Calu3 (cell line): Measurements from ENCODE around the gene ROS1. TPM values are rescaled to one million over a fixed set of nuclear protein-coding genes. Genes with fewer than 3 reads are reported as not detected.

Experiments used
- BruUV-seq: library from RNA; stranded (reverse); fragments of 400-500 nt; replicated peaks from 2 replicates; lab custom pipeline; 2021; lab: Mats Ljungman, UMichigan
- CTCF ChIA-PET: fragments of 300-600 bp; sonication (Branson Sonifier 250); formaldehyde crosslinking; loops from one replicate; lab custom pipeline; 2022; ENCODE audit warnings: antibody characterized with exemption; lab: Charles Lee
- DNase-seq: peaks from one replicate; pipeline ENCODE4 v3.0.0; 2022
- H3K27ac Mint-ChIP-seq: one replicate; pipeline ENCODE4 v1.8.0; 2022; ENCODE audit warnings: mixed read lengths; ENCODE audit not compliant: unreplicated experiment
- H3K27me3 Mint-ChIP-seq: one replicate; pipeline ENCODE4 v1.8.0; 2022; ENCODE audit warnings: mixed read lengths; ENCODE audit not compliant: unreplicated experiment
- H3K36me3 Mint-ChIP-seq: one replicate; pipeline ENCODE4 v1.8.0; 2022; ENCODE audit warnings: mild to moderate bottlenecking, moderate library complexity, mixed read lengths; ENCODE audit not compliant: insufficient read depth, unreplicated experiment
- H3K4me1 Mint-ChIP-seq: one replicate; pipeline ENCODE4 v1.8.0; 2022; ENCODE audit warnings: mild to moderate bottlenecking, low read depth, mixed read lengths; ENCODE audit not compliant: unreplicated experiment
- H3K4me3 Mint-ChIP-seq: one replicate; pipeline ENCODE4 v1.8.0; 2022; ENCODE audit warnings: mild to moderate bottlenecking, low read depth, moderate library complexity, mixed read lengths; ENCODE audit not compliant: unreplicated experiment
- H3K9me3 Mint-ChIP-seq: one replicate; pipeline ENCODE4 v1.8.0; 2022; ENCODE audit warnings: low read depth, mixed read lengths; ENCODE audit not compliant: unreplicated experiment
- intact Hi-C: fragments of 100-400 bp; cut with micrococcal nuclease; formaldehyde crosslinking; loops from one replicate; pipeline ENCODE4 v1.10.0; 2022; ENCODE audit not compliant: unreplicated experiment
- total RNA-seq: library from RNA; stranded (reverse); gene quantifications from 2 replicates; pipeline ENCODE4 v1.2.3, GENCODE V29; 2022
- TF ChIP-seq, protein P1 (sequence below): fragments of 200-600 bp; IDR thresholded peaks from one replicate; pipeline ENCODE4 v1.8.0; 2022; ENCODE audit warnings: antibody characterized with exemption; ENCODE audit not compliant: unreplicated experiment

ROS1 gene
- total RNA-seq, 1 experiment from 2014 or later, result 8.1 TPM

DNA sequence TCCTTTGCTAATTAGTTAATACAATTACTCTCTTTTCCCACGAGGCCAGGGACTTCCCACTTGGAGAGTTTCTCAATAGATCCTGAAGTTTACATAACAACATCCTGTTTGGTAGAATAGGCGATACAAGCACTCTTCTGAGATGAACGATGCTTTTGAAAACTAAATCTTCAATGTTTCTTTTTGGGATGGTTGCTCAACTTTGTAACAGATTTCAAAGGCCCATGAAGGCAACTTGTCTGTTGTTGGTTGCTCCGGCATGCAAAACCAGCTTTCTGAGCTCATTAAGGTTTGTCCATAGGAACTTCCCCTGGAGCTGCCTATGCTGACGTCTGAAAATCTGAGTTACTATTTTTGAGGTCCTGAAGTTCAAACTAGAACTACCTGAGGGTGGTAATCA, 25.9 kb upstream of the ROS1 start:
- H3K9me3 Mint-ChIP-seq, result no peaks in the 10 kb centered on the region
- no peak overlapping the region for H3K4me3 Mint-ChIP-seq
- no peaks in the 10 kb centered on the region for H3K36me3 Mint-ChIP-seq
- CTCF ChIA-PET, result interaction anchor here (0.9 to 1.2 kb wide), 2 partner anchors 30 to 32 kb away, joined by 3 to 8 read pairs; no protein-coding TSS in a partner anchor
- H3K27me3 Mint-ChIP-seq, result no peaks in the 10 kb centered on the region
- BruUV-seq, result no TSS peak
- peaks cover 45% of the 10 kb centered on the region for H3K4me1 Mint-ChIP-seq
- H3K27ac Mint-ChIP-seq, result no peak overlapping the region
- TF ChIP-seq, protein P1, sequence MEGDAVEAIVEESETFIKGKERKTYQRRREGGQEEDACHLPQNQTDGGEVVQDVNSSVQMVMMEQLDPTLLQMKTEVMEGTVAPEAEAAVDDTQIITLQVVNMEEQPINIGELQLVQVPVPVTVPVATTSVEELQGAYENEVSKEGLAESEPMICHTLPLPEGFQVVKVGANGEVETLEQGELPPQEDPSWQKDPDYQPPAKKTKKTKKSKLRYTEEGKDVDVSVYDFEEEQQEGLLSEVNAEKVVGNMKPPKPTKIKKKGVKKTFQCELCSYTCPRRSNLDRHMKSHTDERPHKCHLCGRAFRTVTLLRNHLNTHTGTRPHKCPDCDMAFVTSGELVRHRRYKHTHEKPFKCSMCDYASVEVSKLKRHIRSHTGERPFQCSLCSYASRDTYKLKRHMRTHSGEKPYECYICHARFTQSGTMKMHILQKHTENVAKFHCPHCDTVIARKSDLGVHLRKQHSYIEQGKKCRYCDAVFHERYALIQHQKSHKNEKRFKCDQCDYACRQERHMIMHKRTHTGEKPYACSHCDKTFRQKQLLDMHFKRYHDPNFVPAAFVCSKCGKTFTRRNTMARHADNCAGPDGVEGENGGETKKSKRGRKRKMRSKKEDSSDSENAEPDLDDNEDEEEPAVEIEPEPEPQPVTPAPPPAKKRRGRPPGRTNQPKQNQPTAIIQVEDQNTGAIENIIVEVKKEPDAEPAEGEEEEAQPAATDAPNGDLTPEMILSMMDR, result no peak
- intact Hi-C loops, result loop anchor here (2.0 kb wide), 1 partner anchor 99 kb away; no protein-coding TSS in a partner anchor
- DNase-seq, result no peak

DNA sequence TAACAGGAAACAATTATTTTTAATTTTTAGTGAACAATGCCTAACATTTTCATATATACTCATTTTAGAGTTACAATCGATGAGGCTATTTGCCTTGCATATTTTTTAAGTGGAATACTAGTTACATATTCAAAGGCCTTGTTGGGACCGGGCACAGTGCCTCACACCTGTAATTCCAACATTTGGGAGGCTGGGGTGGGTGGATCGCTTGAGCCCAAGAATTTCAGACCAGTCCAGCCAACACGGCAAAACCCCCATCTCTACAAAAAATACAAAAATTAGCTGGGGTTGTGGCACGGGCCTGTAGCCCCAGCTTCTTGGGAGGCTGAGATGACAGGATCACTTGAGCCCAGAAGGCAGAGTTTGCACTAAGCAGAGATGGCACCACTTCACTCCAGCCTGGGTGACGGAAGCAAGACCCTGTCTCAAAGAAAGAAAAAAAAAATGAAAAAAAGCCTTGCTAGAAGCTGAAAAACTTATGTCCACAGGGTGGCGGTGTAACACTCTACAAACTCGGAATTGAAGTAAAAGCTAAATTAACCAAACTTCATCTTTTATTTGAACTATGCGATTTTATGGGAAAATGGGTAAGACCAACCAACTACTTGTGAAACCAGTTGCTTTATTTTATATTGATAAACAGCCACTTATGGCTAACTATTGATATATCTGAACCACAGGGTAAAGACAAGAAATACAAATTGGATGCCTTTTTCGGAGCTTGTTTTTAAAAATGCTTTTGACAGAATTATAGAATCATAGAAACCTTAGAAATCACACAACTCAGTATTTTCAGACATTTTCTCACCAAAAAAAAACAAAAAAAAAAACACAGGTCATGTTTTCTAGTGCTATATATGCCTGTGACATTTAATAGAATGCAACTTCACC, 24.1 kb upstream of the ROS1 start:
- Mint-ChIP-seq H3K4me1 (peaks cover 41% of the 10 kb centered on the region), H3K9me3 (peaks cover 2% of the 10 kb centered on the region), H3K4me3 (no peak overlapping the region), H3K36me3 (no peaks in the 10 kb centered on the region), H3K27me3 (no peaks in the 10 kb centered on the region), H3K27ac (peak overlapping the region; percentile 33)
- DNase-seq, result peak; percentile 70
- BruUV-seq, result no TSS peak
- TF ChIP-seq, protein P1, result peak; percentile 72
- intact Hi-C loops, result loop anchor here (1.0 to 5.0 kb wide), 6 partner anchors 25 to 155 kb away; partner anchors contain the start of genes DCBLD1 and ROS1
- CTCF ChIA-PET, result interaction anchor here (0.5 to 1.8 kb wide), 16 partner anchors 9 to 380 kb away, joined by 3 to 18 read pairs (median 4); partner anchors contain the start of genes GOPC and ROS1

DNA sequence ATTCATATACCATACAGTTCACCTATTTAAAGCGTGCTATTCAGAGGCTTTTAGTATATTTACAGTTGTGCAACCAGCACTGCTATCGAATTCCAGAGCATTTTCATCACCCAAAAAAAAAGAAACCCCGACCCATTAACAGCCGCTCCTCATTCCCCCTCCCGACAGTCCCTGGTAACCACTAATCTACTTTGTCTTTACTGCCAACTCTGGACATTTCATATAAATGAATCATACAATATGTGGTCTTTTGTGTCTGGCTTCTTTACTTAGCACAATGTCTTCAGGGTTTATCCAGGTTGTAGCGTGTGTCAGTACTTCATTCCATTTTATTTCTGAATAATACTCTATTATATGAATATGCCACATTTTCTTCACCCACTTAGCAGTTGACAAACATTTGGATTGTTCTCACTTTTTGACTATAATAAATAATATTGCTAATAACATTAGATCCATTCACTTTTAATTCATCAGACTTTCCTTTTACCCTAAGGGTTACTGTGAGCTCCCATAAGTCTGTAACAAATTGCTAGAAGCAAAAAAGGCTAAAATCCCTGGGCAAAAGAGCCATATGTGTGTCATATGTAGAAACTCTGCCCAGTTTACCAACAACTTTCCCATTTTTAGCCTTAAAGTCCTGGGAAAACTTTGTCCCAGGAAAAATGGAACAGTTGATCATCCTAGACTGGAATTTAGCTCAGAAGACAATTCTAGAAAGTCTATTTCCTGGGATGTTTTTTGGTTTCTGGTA, 23.2 kb upstream of the ROS1 start:
- H3K27ac Mint-ChIP-seq, result peak overlapping the region; percentile 48
- H3K4me3 Mint-ChIP-seq, result peak overlapping the region; percentile 9
- no peaks in the 10 kb centered on the region for H3K36me3 Mint-ChIP-seq
- CTCF ChIA-PET, result interaction anchor here (0.5 to 1.8 kb wide), 10 partner anchors 8 to 153 kb away, joined by 3 to 18 read pairs (median 4); partner anchors contain the start of genes GOPC and ROS1
- H3K9me3 Mint-ChIP-seq, result peaks cover 2% of the 10 kb centered on the region
- peak; percentile 65 for DNase-seq
- no peaks in the 10 kb centered on the region for H3K27me3 Mint-ChIP-seq
- TF ChIP-seq, protein P1, result no peak
- BruUV-seq, result no TSS peak
- H3K4me1 Mint-ChIP-seq, result peaks cover 41% of the 10 kb centered on the region
- intact Hi-C loops, result loop anchor here (1.0 to 5.0 kb wide), 5 partner anchors 24 to 156 kb away; partner anchors contain the start of genes DCBLD1 and ROS1

DNA sequence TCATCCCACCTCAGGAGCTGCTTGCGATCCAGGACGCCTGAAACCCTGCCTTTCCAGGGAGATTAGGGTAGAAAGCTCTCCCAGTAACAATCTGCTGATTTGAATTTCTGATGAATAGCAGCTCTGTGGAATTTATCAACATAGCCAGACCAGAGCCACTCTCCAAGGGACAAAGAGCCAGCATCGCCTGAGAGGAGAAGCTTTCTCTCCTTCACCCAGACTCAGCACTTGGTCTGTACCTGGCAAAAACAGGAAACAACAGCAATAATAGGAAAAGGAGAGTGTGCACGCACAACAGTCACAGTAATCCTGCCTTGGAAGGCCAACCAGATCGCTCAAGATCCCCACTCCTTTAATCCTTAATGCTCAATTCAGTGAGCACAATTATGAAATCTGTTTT, 22.3 kb upstream of the ROS1 start:
- intact Hi-C loops, result loop anchor here (1.0 to 5.0 kb wide), 5 partner anchors 23 to 157 kb away; partner anchors contain the start of genes DCBLD1 and ROS1
- Mint-ChIP-seq H3K36me3 (no peaks in the 10 kb centered on the region), H3K9me3 (peaks cover 2% of the 10 kb centered on the region), H3K4me1 (peaks cover 41% of the 10 kb centered on the region), H3K27ac (peak overlapping the region; percentile 48), H3K4me3 (no peak overlapping the region), H3K27me3 (no peaks in the 10 kb centered on the region)
- TF ChIP-seq, protein P1, result no peak
- CTCF ChIA-PET, result no interaction called here
- DNase-seq, result no peak
- no TSS peak for BruUV-seq
